ENCODE data around the gene CYTH3.
"Not testable (repeated sequence)": the region's sequence is repeated elsewhere in the genome, so short reads cannot be mapped to it uniquely, and the experiment has no call there.

The CYTH3 gene

GRCh38 chr7:6228361-6229229 lies 43.8 kb downstream of the CYTH3 start:
- no peak for DNase-seq

- DNase-seq = no peak
Measured at GRCh38 chr7:6227294-6227846, 45.1 kb downstream of the CYTH3 start.

GRCh38 chr7:6226194-6226799 lies 46.1 kb downstream of the CYTH3 start:
- no peak for DNase-seq

- not testable (repeated sequence) for DNase-seq
Measured at GRCh38 chr7:6223411-6223810, 49.0 kb downstream of the CYTH3 start.

- not testable (repeated sequence) for DNase-seq
Measured at GRCh38 chr7:6223010-6223409, 49.4 kb downstream of the CYTH3 start.

- DNase-seq = no peak
Measured at GRCh38 chr7:6221340-6222319, 50.8 kb downstream of the CYTH3 start.

- DNase-seq = no peak
Measured at GRCh38 chr7:6218329-6218728, 54.1 kb downstream of the CYTH3 start.

- DNase-seq = no peak
Measured at GRCh38 chr7:6212008-6212407, 60.4 kb downstream of the CYTH3 start.

- DNase-seq = no peak
Measured at GRCh38 chr7:6210621-6211372, 61.6 kb downstream of the CYTH3 start.

GRCh38 chr7:6209340-6209739 lies 63.1 kb downstream of the CYTH3 start:
- no peak for DNase-seq

GRCh38 chr7:6208573-6209328 lies 63.7 kb downstream of the CYTH3 start:
- DNase-seq = no peak

- DNase-seq = no peak
Measured at GRCh38 chr7:6205971-6206660, 66.3 kb downstream of the CYTH3 start.

- no peak for DNase-seq
Measured at GRCh38 chr7:6203381-6203780, 69.0 kb downstream of the CYTH3 start.

GRCh38 chr7:6202117-6202516 lies 70.3 kb downstream of the CYTH3 start:
- no peak for DNase-seq

GRCh38 chr7:6200971-6201370 lies 71.5 kb downstream of the CYTH3 start:
- no peak for DNase-seq

- no peak for DNase-seq
Measured at GRCh38 chr7:6198689-6199595, 73.5 kb downstream of the CYTH3 start.

GRCh38 chr7:6197801-6198551 lies 74.4 kb downstream of the CYTH3 start:
- DNase-seq = no peak

- DNase-seq = no peak
Measured at GRCh38 chr7:6193709-6194108, 78.7 kb downstream of the CYTH3 start.

GRCh38 chr7:6190563-6190962 lies 81.9 kb downstream of the CYTH3 start:
- not testable (repeated sequence) for DNase-seq
